Activated CD4-positive, alpha-beta T cell treated with anti-CD3 and anti-CD28 coated beads, Interleukin-2, amount 10 ng/mL, durations not matched to agents 7 days and 5 days (primary cell): ENCODE measurements around the gene IQCK. TPM values are rescaled to one million over a fixed set of nuclear protein-coding genes. Genes with fewer than 3 reads are reported as not detected.

Experiments used
- CTCF ChIA-PET: fragments of 350-600 bp; sonication (Branson Sonifier 250); formaldehyde crosslinking; loops from one replicate; lab custom pipeline; 2021; ENCODE audit warnings: antibody characterized with exemption; lab: Charles Lee
- POLR2A ChIA-PET: fragments of 350-600 bp; sonication (Branson Sonifier 250); formaldehyde crosslinking; loops from one replicate; lab custom pipeline; 2021; ENCODE audit warnings: antibody characterized with exemption; lab: Charles Lee
- DNase-seq: peaks from one replicate; pipeline ENCODE4 v3.0.0-alpha.2; 2020
- H3K27ac Mint-ChIP-seq: one replicate; pipeline ENCODE4 v1.8.0; 2021; ENCODE audit warnings: mild to moderate bottlenecking, moderate library complexity, mixed read lengths
- H3K27me3 Mint-ChIP-seq: one replicate; pipeline ENCODE4 v1.8.0; 2021; ENCODE audit warnings: mixed read lengths
- H3K36me3 Mint-ChIP-seq: one replicate; pipeline ENCODE4 v1.8.0; 2021; ENCODE audit warnings: low read depth, mixed read lengths
- H3K4me1 Mint-ChIP-seq: one replicate; pipeline ENCODE4 v1.8.0; 2021; ENCODE audit warnings: mixed read lengths
- H3K4me3 Mint-ChIP-seq: one replicate; pipeline ENCODE4 v1.8.0; 2021; ENCODE audit warnings: mild to moderate bottlenecking, moderate library complexity, mixed read lengths
- H3K9me3 Mint-ChIP-seq: one replicate; pipeline ENCODE4 v1.8.0; 2021; ENCODE audit warnings: mixed read lengths
- total RNA-seq, 2 experiments: library from RNA; stranded (reverse); gene quantifications; one replicate each; pipeline ENCODE4 v1.2.3, GENCODE V29; 2021

IQCK gene
- total RNA-seq, 2 experiments from 2014 or later = 1.1 to 1.5 TPM

GRCh38 chr16:19874026-19874425 is 156.0 kb downstream of the IQCK start:
- DNase-seq = no peak
- H3K4me3 Mint-ChIP-seq = no peak overlapping the region
- H3K27ac Mint-ChIP-seq = no peak overlapping the region
- no peaks in the 10 kb centered on the region for H3K36me3 Mint-ChIP-seq
- CTCF ChIA-PET = no interaction called here
- no peaks in the 10 kb centered on the region for H3K9me3 Mint-ChIP-seq
- peaks cover 6% of the 10 kb centered on the region for H3K27me3 Mint-ChIP-seq
- POLR2A ChIA-PET = no interaction called here
- H3K4me1 Mint-ChIP-seq = no peaks in the 10 kb centered on the region

GRCh38 chr16:19874851-19875546 is 156.9 kb downstream of the IQCK start:
- DNase-seq = no peak
- ChIA-PET POLR2A (no interaction called here), CTCF (no interaction called here)
- Mint-ChIP-seq H3K4me1 (no peaks in the 10 kb centered on the region), H3K27ac (no peak overlapping the region), H3K27me3 (peaks cover 6% of the 10 kb centered on the region), H3K9me3 (no peaks in the 10 kb centered on the region), H3K36me3 (no peaks in the 10 kb centered on the region), H3K4me3 (no peak overlapping the region)

- H3K27me3 Mint-ChIP-seq = peaks cover 6% of the 10 kb centered on the region
- H3K4me1 Mint-ChIP-seq = no peaks in the 10 kb centered on the region
- H3K9me3 Mint-ChIP-seq = no peaks in the 10 kb centered on the region
- no peak for DNase-seq
- no peaks in the 10 kb centered on the region for H3K36me3 Mint-ChIP-seq
- ChIA-PET CTCF (no interaction called here), POLR2A (no interaction called here)
- no peak overlapping the region for H3K4me3 Mint-ChIP-seq
- no peak overlapping the region for H3K27ac Mint-ChIP-seq
Measured at GRCh38 chr16:19875900-19876299, 157.8 kb downstream of the IQCK start.

- CTCF ChIA-PET = interaction anchor here (1.0 kb wide), 2 partner anchors 10 to 31 kb away, joined by 4 read pairs; no protein-coding TSS in a partner anchor
- Mint-ChIP-seq H3K27me3 (peaks cover 6% of the 10 kb centered on the region), H3K9me3 (no peaks in the 10 kb centered on the region), H3K4me3 (no peak overlapping the region), H3K27ac (no peak overlapping the region), H3K4me1 (no peaks in the 10 kb centered on the region), H3K36me3 (no peaks in the 10 kb centered on the region)
- POLR2A ChIA-PET = no interaction called here
- DNase-seq = no peak
Measured at GRCh38 chr16:19876501-19877059, 158.5 kb downstream of the IQCK start.

GRCh38 chr16:19878757-19879156 is 160.7 kb downstream of the IQCK start:
- no peak for DNase-seq
- Mint-ChIP-seq H3K36me3 (no peaks in the 10 kb centered on the region), H3K4me1 (no peaks in the 10 kb centered on the region), H3K27ac (no peak overlapping the region), H3K9me3 (no peaks in the 10 kb centered on the region), H3K27me3 (peaks cover 21% of the 10 kb centered on the region), H3K4me3 (no peak overlapping the region)
- CTCF ChIA-PET = interaction anchor here (1.1 to 2.0 kb wide), 2 partner anchors 21 to 323 kb away, joined by 3 to 4 read pairs; partner anchors contain the start of gene VPS35L
- POLR2A ChIA-PET = no interaction called here

- POLR2A ChIA-PET = no interaction called here
Measured at GRCh38 chr16:19879241-19879792, 161.2 kb downstream of the IQCK start.

GRCh38 chr16:19881028-19881427 is 163.0 kb downstream of the IQCK start:
- H3K27ac Mint-ChIP-seq = peak overlapping the region; percentile 6
- H3K27me3 Mint-ChIP-seq = peaks cover 33% of the 10 kb centered on the region
- ChIA-PET POLR2A (no interaction called here), CTCF (interaction anchor here (2.0 kb wide), 1 partner anchor 325 kb away, joined by 4 read pairs; the partner anchor contains the start of gene VPS35L)
- H3K9me3 Mint-ChIP-seq = no peaks in the 10 kb centered on the region
- no peak for DNase-seq
- H3K4me3 Mint-ChIP-seq = no peak overlapping the region
- H3K36me3 Mint-ChIP-seq = no peaks in the 10 kb centered on the region
- peaks cover 14% of the 10 kb centered on the region for H3K4me1 Mint-ChIP-seq

More at GRCh38 chr16:19879241-19879792, 161.2 kb downstream of the IQCK start:
- no peak for DNase-seq
- Mint-ChIP-seq H3K4me1 (peaks cover 2% of the 10 kb centered on the region), H3K27me3 (peaks cover 20% of the 10 kb centered on the region), H3K9me3 (no peaks in the 10 kb centered on the region), H3K27ac (no peak overlapping the region), H3K36me3 (no peaks in the 10 kb centered on the region), H3K4me3 (no peak overlapping the region)
- CTCF ChIA-PET = interaction anchor here (0.6 to 2.0 kb wide), 3 partner anchors 22 to 1941 kb away, joined by 3 to 4 read pairs (median 4); partner anchors contain the start of gene VPS35L

GRCh38 chr16:19881783-19882182 is 163.7 kb downstream of the IQCK start:
- Mint-ChIP-seq H3K9me3 (no peaks in the 10 kb centered on the region), H3K4me1 (peaks cover 21% of the 10 kb centered on the region), H3K4me3 (no peak overlapping the region), H3K27ac (no peak overlapping the region), H3K36me3 (no peaks in the 10 kb centered on the region), H3K27me3 (peaks cover 35% of the 10 kb centered on the region)
- POLR2A ChIA-PET = no interaction called here
- no peak for DNase-seq
- CTCF ChIA-PET = interaction anchor here (0.6 to 1.0 kb wide), 2 partner anchors 281 to 314 kb away, joined by 4 to 6 read pairs; no protein-coding TSS in a partner anchor

GRCh38 chr16:19882186-19882585 is 164.1 kb downstream of the IQCK start:
- H3K4me1 Mint-ChIP-seq = peaks cover 22% of the 10 kb centered on the region
- peaks cover 35% of the 10 kb centered on the region for H3K27me3 Mint-ChIP-seq
- H3K27ac Mint-ChIP-seq = no peak overlapping the region
- no peaks in the 10 kb centered on the region for H3K9me3 Mint-ChIP-seq
- CTCF ChIA-PET = interaction anchor here (0.6 to 1.0 kb wide), 2 partner anchors 281 to 314 kb away, joined by 4 to 6 read pairs; no protein-coding TSS in a partner anchor
- no peaks in the 10 kb centered on the region for H3K36me3 Mint-ChIP-seq
- POLR2A ChIA-PET = no interaction called here
- H3K4me3 Mint-ChIP-seq = no peak overlapping the region
- no peak for DNase-seq

GRCh38 chr16:19882646-19883045 is 164.6 kb downstream of the IQCK start:
- ChIA-PET CTCF (interaction anchor here (0.6 to 1.0 kb wide), 2 partner anchors 281 to 315 kb away, joined by 4 to 6 read pairs; no protein-coding TSS in a partner anchor), POLR2A (no interaction called here)
- no peak overlapping the region for H3K4me3 Mint-ChIP-seq
- peaks cover 22% of the 10 kb centered on the region for H3K4me1 Mint-ChIP-seq
- H3K9me3 Mint-ChIP-seq = no peaks in the 10 kb centered on the region
- no peak overlapping the region for H3K27ac Mint-ChIP-seq
- no peak for DNase-seq
- H3K27me3 Mint-ChIP-seq = peaks cover 35% of the 10 kb centered on the region
- H3K36me3 Mint-ChIP-seq = no peaks in the 10 kb centered on the region

GRCh38 chr16:19883296-19883965 is 165.4 kb downstream of the IQCK start:
- no peaks in the 10 kb centered on the region for H3K9me3 Mint-ChIP-seq
- no peak overlapping the region for H3K4me3 Mint-ChIP-seq
- ChIA-PET POLR2A (no interaction called here), CTCF (interaction anchor here (1.2 kb wide), 1 partner anchor 321 kb away, joined by 3 read pairs; no protein-coding TSS in a partner anchor)
- peaks cover 35% of the 10 kb centered on the region for H3K27me3 Mint-ChIP-seq
- no peaks in the 10 kb centered on the region for H3K36me3 Mint-ChIP-seq
- peaks cover 22% of the 10 kb centered on the region for H3K4me1 Mint-ChIP-seq
- H3K27ac Mint-ChIP-seq = no peak overlapping the region
- DNase-seq = no peak

- DNase-seq = no peak
- no peaks in the 10 kb centered on the region for H3K9me3 Mint-ChIP-seq
- peaks cover 22% of the 10 kb centered on the region for H3K4me1 Mint-ChIP-seq
- POLR2A ChIA-PET = no interaction called here
- H3K27me3 Mint-ChIP-seq = peaks cover 35% of the 10 kb centered on the region
- CTCF ChIA-PET = interaction anchor here (0.6 to 1.2 kb wide), 2 partner anchors 160 to 322 kb away, joined by 3 to 4 read pairs; no protein-coding TSS in a partner anchor
- H3K27ac Mint-ChIP-seq = no peak overlapping the region
- peak overlapping the region; percentile 38 for H3K4me3 Mint-ChIP-seq
- no peaks in the 10 kb centered on the region for H3K36me3 Mint-ChIP-seq
Measured at GRCh38 chr16:19883966-19884485, 166.0 kb downstream of the IQCK start.
